GM12892 (cell line): ENCODE measurements around the gene C19orf18.

Experiments
- POLR2A ChIP-seq: IDR thresholded peaks from 2 replicates; pipeline ENCODE4 v1.6.1; 2011; ENCODE audit warnings: low read depth, low read length, control low read depth
- POLR2AphosphoS5 ChIP-seq: IDR thresholded peaks from 2 replicates; pipeline ENCODE4 v1.6.1; 2011; ENCODE audit warnings: low read depth, low read length, control low read depth

DNA sequence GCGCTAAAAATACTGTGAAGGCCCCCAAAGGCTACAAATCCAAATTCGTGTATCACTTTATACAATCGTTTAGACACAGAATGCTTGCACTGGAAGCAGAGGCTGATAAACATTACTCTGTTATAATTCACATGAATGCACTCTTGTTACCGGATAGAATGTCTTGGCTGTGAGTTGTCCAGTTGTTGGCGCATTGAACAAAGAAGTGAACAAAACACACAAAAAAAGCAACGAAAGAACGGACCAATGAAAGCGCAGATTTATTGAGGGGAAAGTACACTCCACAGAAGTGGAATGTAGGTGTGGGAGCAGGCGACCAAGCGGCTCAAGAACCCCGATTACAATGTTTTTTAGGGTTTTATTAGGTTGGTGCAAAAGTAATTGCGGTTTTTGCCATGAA lies 38.6 kb downstream of the C19orf18 start:
- no peak for TF ChIP-seq POLR2A
- TF ChIP-seq POLR2AphosphoS5 = no peak
